AG04450 (cell line): ENCODE results near the gene ADGRF4. TPM values are rescaled to one million over a fixed set of nuclear protein-coding genes. Genes with fewer than 3 reads are reported as not detected.

Experiments used
- CTCF ChIA-PET: fragments of 300-600, 350-600 bp; formaldehyde crosslinking; extraction: SDS; loops from one replicate; lab custom pipeline; 2022; ENCODE audit warnings: antibody characterized with exemption, inconsistent platforms; lab: Charles Lee
- POLR2A ChIA-PET: fragments of 350-600 bp; formaldehyde crosslinking; extraction: SDS; loops from one replicate; lab custom pipeline; 2021; ENCODE audit warnings: antibody characterized with exemption, inconsistent platforms; lab: Yijun Ruan, JAX
- DNase-seq: peaks from one replicate; pipeline ENCODE4 v3.0.0-alpha.2; 2011; ENCODE audit warnings: low read depth, low spot score
- H3K27ac ChIP-seq: one replicate; pipeline ENCODE4 v1.5.1; 2012; ENCODE audit warnings: low read depth, low read length, control low read depth
- H3K27me3 ChIP-seq: one replicate; pipeline ENCODE4 v1.6.0; 2012; ENCODE audit warnings: low read length; ENCODE audit not compliant: control insufficient read depth, insufficient read depth
- H3K4me3 ChIP-seq: 2 replicates; pipeline ENCODE4 v1.5.1; 2011; ENCODE audit warnings: mild to moderate bottlenecking, low read depth, low read length, control low read depth
- H3K9me3 ChIP-seq: 2 replicates; pipeline ENCODE4 v1.5.1; 2012; ENCODE audit warnings: low read length; ENCODE audit not compliant: control insufficient read depth, insufficient read depth
- CTCF ChIP-seq: IDR thresholded peaks from 2 replicates; pipeline ENCODE4 v1.5.1; 2011; ENCODE audit warnings: low read depth, low read length, control low read depth, inconsistent platforms
- polyA plus RNA-seq: library from polyadenylated mRNA; depleted of rRNA; stranded (reverse); fragments of >200 nt; gene quantifications from 2 replicates; pipeline ENCODE4 v1.2.3, GENCODE V29; 2011

ADGRF4 gene
- polyA plus RNA-seq, 1 experiment, result not detected

- H3K4me3 ChIP-seq, result no peak overlapping the region
- ChIA-PET CTCF (no interaction called here), POLR2A (no interaction called here)
- no peaks in the 10 kb centered on the region for H3K9me3 ChIP-seq
- no peak for DNase-seq
- H3K27ac ChIP-seq, result no peak overlapping the region
- no peak for TF ChIP-seq CTCF
- H3K27me3 ChIP-seq, result no peaks in the 10 kb centered on the region
These were observed 28.5 kb upstream of the ADGRF4 start for GRCh38 chr6:47669684-47670513.

- ChIA-PET POLR2A (no interaction called here), CTCF (no interaction called here)
- no peak for DNase-seq
- H3K27me3 ChIP-seq, result no peaks in the 10 kb centered on the region
- no peaks in the 10 kb centered on the region for H3K9me3 ChIP-seq
- no peak for TF ChIP-seq CTCF
- no peak overlapping the region for H3K4me3 ChIP-seq
- no peak overlapping the region for H3K27ac ChIP-seq
These were observed 27.5 kb upstream of the ADGRF4 start for GRCh38 chr6:47670851-47671250.

GRCh38 chr6:47671777-47672176, 26.6 kb upstream of the ADGRF4 start:
- POLR2A ChIA-PET, result interaction anchor here (0.6 kb wide), 1 partner anchor 194 kb away, joined by 3 read pairs; the partner anchor contains the start of gene CD2AP
- TF ChIP-seq CTCF, result no peak
- Histone ChIP-seq H3K27ac (no peak overlapping the region), H3K4me3 (no peak overlapping the region), H3K27me3 (no peaks in the 10 kb centered on the region), H3K9me3 (no peaks in the 10 kb centered on the region)
- DNase-seq, result no peak
- CTCF ChIA-PET, result no interaction called here

DNA sequence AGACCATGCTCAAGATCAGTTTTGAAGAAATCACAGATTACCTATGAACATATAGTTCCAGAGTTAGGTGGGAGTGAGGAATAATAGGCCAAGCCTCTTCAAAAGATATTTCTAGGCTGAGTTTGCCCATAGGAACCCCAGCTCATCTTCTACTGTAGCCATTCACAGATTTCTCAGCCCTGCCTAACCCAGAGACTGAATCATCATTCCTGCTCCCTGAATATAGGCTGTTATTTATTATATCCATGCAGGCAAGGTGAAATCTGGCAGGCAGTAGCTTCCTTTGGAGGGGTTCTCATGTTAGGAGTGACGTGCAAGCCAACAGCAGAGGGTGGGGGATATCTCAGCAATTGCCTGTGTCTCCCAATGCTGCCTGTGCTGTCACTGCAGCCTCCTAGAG, 25.6 kb upstream of the ADGRF4 start:
- H3K4me3 ChIP-seq, result no peak overlapping the region
- no peaks in the 10 kb centered on the region for H3K9me3 ChIP-seq
- DNase-seq, result no peak
- no peak overlapping the region for H3K27ac ChIP-seq
- no peak for TF ChIP-seq CTCF
- H3K27me3 ChIP-seq, result no peaks in the 10 kb centered on the region
- POLR2A ChIA-PET, result no interaction called here
- CTCF ChIA-PET, result interaction anchor here (0.7 kb wide), 1 partner anchor 97 kb away, joined by 3 read pairs; no protein-coding TSS in a partner anchor

GRCh38 chr6:47674673-47675072, 23.7 kb upstream of the ADGRF4 start:
- ChIA-PET POLR2A (no interaction called here), CTCF (no interaction called here)

More at GRCh38 chr6:47674673-47675072, 23.7 kb upstream of the ADGRF4 start:
- Histone ChIP-seq H3K27ac (no peak overlapping the region), H3K4me3 (no peak overlapping the region), H3K27me3 (no peaks in the 10 kb centered on the region), H3K9me3 (no peaks in the 10 kb centered on the region)
- TF ChIP-seq CTCF, result no peak
- DNase-seq, result no peak
